SK-N-MC (cell line): ENCODE results near the gene SEMA5A.

Experiments
- EZH2 ChIP-seq: fragments of 200-600 bp; sonication (generic); IDR thresholded peaks from one replicate; pipeline ENCODE4 v1.6.1; 2017; ENCODE audit warnings: antibody characterized with exemption
- POLR2AphosphoS5 ChIP-seq: IDR thresholded peaks from 2 replicates; pipeline ENCODE4 v1.6.1; 2012; ENCODE audit warnings: mild to moderate bottlenecking, low read depth, low read length, borderline replicate concordance

DNA sequence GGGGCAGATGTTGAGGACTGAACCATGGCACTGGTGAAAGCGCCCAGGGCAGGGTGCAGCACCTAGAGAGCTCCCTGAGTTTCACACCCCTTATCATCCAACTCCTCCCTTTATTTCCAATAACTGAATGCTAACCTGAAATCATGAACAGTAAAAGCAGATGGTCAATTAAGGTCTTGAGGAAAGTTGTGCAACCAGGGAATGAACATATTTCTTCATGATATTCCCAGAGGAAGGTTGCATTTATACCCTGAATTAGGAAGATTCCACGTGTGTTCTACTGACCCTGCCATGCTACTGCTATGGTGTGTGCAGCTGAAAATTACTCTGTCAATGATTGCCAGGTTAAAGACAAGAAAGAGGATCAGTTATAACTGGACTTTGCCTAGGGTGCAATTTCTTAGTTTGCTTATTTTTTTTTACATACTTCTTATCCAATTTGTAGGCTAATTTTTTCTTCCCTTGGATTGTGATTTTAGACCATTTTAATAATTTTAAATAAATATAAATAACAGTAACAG, 319.8 kb downstream of the SEMA5A start:
- TF ChIP-seq EZH2 (no peak), POLR2AphosphoS5 (no peak)
